Retinal pigment epithelial cell (primary cell): ENCODE measurements around the gene MYO1E.

Source experiments
- DNase-seq: peaks from one replicate; pipeline ENCODE4 v3.0.0-alpha.2; 2010; ENCODE audit warnings: low read depth
- H3K4me3 ChIP-seq: 2 replicates; pipeline ENCODE4 v1.5.1; 2011; ENCODE audit warnings: mild to moderate bottlenecking, low read length, control low read depth, moderate library complexity
- CTCF ChIP-seq: conservative IDR thresholded peaks from 2 replicates; pipeline ENCODE4 v1.5.1; 2011; ENCODE audit warnings: low read depth, low read length, control low read depth, inconsistent platforms

The MYO1E gene

DNA sequence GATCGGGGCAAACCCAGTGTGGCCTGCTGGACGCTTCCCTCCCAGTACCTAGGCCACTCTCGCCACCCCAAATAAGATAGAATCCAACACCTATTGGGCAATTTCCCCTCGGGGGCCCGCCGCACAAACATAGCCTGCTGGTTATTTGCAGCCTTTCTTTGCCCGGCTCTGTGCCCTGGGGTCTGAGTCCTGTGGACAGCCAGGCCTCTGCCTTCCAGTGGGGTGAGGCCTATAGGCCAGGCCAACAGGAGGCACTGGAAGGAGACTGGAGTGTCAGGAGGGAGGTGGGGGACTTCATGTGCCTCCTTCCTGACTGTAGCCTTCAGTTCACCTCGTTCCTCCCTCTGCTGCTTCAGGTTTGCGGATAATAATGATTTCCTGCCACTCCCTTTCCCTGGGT is 213.5 kb downstream of the MYO1E start:
- TF ChIP-seq CTCF, result no peak
- H3K4me3 ChIP-seq, result no peak overlapping the region
- DNase-seq, result no peak

GRCh38 chr15:59158701-59159034 is 214.0 kb downstream of the MYO1E start:
- DNase-seq, result no peak
- no peak for TF ChIP-seq CTCF
- no peak overlapping the region for H3K4me3 ChIP-seq

GRCh38 chr15:59157840-59158700 is 214.6 kb downstream of the MYO1E start:
- no peak overlapping the region for H3K4me3 ChIP-seq
- no peak for DNase-seq
- no peak for TF ChIP-seq CTCF

DNA sequence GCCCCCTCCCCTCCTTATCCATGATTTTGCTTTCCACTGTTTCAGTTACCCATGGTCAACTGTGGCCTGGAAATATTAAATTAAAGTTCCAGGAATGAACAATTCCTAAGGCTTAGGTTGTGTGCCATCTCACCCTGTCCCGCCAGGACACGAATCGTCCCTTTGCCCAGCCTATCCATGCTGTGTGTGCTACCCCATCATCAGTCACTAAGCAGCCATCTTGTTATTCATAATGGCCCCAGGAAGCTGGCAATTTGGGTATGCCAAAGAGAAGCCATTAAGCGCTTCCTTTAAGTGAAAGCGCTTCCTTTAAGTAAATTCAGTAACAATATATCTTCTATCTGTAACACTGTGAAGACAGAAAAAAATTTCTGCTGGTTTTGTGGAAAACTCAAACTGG is 215.3 kb downstream of the MYO1E start:
- TF ChIP-seq CTCF, result no peak
- DNase-seq, result no peak
- no peak overlapping the region for H3K4me3 ChIP-seq

- no peak for DNase-seq
- TF ChIP-seq CTCF, result no peak
- no peak overlapping the region for H3K4me3 ChIP-seq
These were observed 217.2 kb downstream of the MYO1E start for GRCh38 chr15:59155431-59155830.

GRCh38 chr15:59154243-59154642 is 218.4 kb downstream of the MYO1E start:
- no peak for DNase-seq
- H3K4me3 ChIP-seq, result no peak overlapping the region
- TF ChIP-seq CTCF, result no peak

GRCh38 chr15:59153466-59153865 is 219.2 kb downstream of the MYO1E start:
- no peak for DNase-seq
- H3K4me3 ChIP-seq, result no peak overlapping the region
- TF ChIP-seq CTCF, result no peak
